ENCODE measurements around the gene AGMO.

DNA sequence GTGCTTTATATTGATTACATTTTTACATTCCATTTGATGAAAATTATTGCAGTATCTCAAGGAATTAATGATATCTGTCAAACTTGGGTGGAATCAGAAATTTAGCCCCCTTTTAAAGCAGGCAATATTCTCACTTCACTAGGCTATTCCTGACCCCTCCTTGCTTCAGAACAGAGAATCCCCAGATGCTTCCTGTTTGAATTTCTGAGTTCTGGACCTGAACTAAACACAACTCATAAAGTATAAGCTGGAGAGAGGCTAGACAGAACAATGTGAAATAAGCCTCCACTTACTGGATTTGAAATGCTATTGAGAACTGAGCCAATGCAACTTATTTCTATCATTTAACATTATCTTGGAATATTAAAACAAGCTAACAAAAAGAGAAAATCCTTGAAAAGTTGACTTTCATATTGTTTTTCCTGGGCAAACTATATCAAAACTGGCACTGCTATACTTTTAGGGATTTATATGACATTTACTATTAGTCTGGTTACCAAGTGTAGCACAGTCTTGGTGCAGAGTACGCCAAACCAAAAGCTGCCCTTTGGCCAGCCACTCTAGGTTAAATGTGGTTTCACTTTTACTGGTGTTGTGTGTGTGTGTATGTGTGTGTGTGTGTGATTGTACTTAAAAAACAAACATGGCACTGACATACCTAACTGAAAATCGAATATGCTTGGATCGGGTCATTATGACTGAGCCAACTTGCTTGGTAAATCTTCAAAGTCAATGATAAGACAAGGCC lies 19.0 kb upstream of the AGMO start:
- TF ChIP-seq, protein P1, sequence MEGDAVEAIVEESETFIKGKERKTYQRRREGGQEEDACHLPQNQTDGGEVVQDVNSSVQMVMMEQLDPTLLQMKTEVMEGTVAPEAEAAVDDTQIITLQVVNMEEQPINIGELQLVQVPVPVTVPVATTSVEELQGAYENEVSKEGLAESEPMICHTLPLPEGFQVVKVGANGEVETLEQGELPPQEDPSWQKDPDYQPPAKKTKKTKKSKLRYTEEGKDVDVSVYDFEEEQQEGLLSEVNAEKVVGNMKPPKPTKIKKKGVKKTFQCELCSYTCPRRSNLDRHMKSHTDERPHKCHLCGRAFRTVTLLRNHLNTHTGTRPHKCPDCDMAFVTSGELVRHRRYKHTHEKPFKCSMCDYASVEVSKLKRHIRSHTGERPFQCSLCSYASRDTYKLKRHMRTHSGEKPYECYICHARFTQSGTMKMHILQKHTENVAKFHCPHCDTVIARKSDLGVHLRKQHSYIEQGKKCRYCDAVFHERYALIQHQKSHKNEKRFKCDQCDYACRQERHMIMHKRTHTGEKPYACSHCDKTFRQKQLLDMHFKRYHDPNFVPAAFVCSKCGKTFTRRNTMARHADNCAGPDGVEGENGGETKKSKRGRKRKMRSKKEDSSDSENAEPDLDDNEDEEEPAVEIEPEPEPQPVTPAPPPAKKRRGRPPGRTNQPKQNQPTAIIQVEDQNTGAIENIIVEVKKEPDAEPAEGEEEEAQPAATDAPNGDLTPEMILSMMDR (IDR thresholded peaks at IDR 0.05) = no peak
- no peak for TF ChIP-seq EZH2 (IDR thresholded peaks at IDR 0.05; ENCODE audit: borderline replicate concordance, insufficient read depth, low read depth, low read length, poor library complexity, severe bottlenecking)

All from B cell (primary cell).